H1 (cell line): ENCODE data around the gene ARHGAP8. TPM values are rescaled to one million over a fixed set of nuclear protein-coding genes. Genes with fewer than 3 reads are reported as not detected.

Experiments
- CTCF ChIA-PET: fragments of 300-600 bp; sonication (Branson Sonifier 250); formaldehyde crosslinking; loops from one replicate; lab custom pipeline; 2021; ENCODE audit not compliant: partially characterized antibody; lab: Charles Lee
- POLR2A ChIA-PET: fragments of 300-600 bp; sonication (Branson Sonifier 250); formaldehyde crosslinking; loops from one replicate; lab custom pipeline; 2021; ENCODE audit warnings: inconsistent platforms; ENCODE audit not compliant: partially characterized antibody; lab: Charles Lee
- DNase-seq, 2 experiments: peaks; one replicate each; pipeline versions ENCODE4 v3.0.0 to v3.0.0-alpha.2; 2010 to 2022; ENCODE audit warnings: low spot score in 2 of 2, low read depth in 1 of 2, mixed read lengths in 1 of 2
- FAIRE-seq: peaks from 2 replicates; lab custom pipeline; 2011; peaks lifted over from hg19 to GRCh38; lab: Jason Lieb, UNC
- H2AFZ ChIP-seq: 2 replicates; pipeline ENCODE4 v1.8.1; 2012; ENCODE audit warnings: low read length, inconsistent platforms
- H2AK5ac ChIP-seq: 2 replicates; pipeline ENCODE4 v1.6.1; 2013; ENCODE audit warnings: low read depth, low read length
- H2BK120ac ChIP-seq: replicated peaks from 2 replicates; pipeline ENCODE3; 2013; ENCODE audit warnings: low read depth, low read length, inconsistent platforms
- H2BK12ac ChIP-seq: 2 replicates; pipeline ENCODE4 v1.6.1; 2013; ENCODE audit warnings: low read depth, low read length
- H2BK15ac ChIP-seq: 2 replicates; pipeline ENCODE4 v1.6.1; 2013; ENCODE audit warnings: low read length
- H2BK20ac ChIP-seq: 2 replicates; pipeline ENCODE4 v1.6.1; 2013; ENCODE audit warnings: low read length
- H2BK5ac ChIP-seq: 2 replicates; pipeline ENCODE4 v1.6.1; 2013; ENCODE audit warnings: low read depth, low read length
- H3K14ac ChIP-seq: 2 replicates; pipeline ENCODE4 v1.6.1; 2013; ENCODE audit warnings: inconsistent platforms; ENCODE audit not compliant: insufficient read length
- H3K18ac ChIP-seq: 2 replicates; pipeline ENCODE4 v1.6.1; 2013; ENCODE audit warnings: low read length; ENCODE audit errors: extremely low read depth
- H3K23ac ChIP-seq: 2 replicates; pipeline ENCODE4 v1.6.1; 2013; ENCODE audit warnings: inconsistent platforms; ENCODE audit not compliant: insufficient read length
- H3K23me2 ChIP-seq: 2 replicates; pipeline ENCODE4 v1.6.1; 2013; ENCODE audit warnings: low read depth, low read length
- H3K27ac ChIP-seq: 2 replicates; pipeline ENCODE4 v1.6.1; 2011; ENCODE audit warnings: low read depth, low read length, inconsistent platforms
- H3K27me3 ChIP-seq, 4 experiments: replicated peaks in 1 of 4; 1 replicate in 1 of 4; 2 replicates in 3 of 4; pipeline versions ENCODE4 v1.6.1 to v1.8.1; 2011 to 2013; ENCODE audit warnings: low read length in 3 of 4, mild to moderate bottlenecking in 3 of 4, inconsistent platforms in 2 of 4, mixed read lengths in 2 of 4, moderate library complexity in 1 of 4; ENCODE audit not compliant: control insufficient read depth in 3 of 4, insufficient read depth in 3 of 4; ENCODE audit errors: extremely low read depth in 1 of 4
- H3K36me3 ChIP-seq, 4 experiments: 2 replicates each; pipeline versions ENCODE4 v1.6.1 to v1.8.1; 2011 to 2013; ENCODE audit warnings: mild to moderate bottlenecking in 4 of 4, low read length in 3 of 4, moderate library complexity in 2 of 4, control low read depth in 1 of 4, inconsistent platforms in 1 of 4; ENCODE audit not compliant: insufficient read depth in 4 of 4, control insufficient read depth in 2 of 4
- H3K4ac ChIP-seq: replicated peaks from 2 replicates; pipeline ENCODE3; 2013; ENCODE audit warnings: low read length, low read depth, mixed read lengths, inconsistent platforms; ENCODE audit not compliant: insufficient read length
- H3K4me1 ChIP-seq, 4 experiments: replicated peaks in 1 of 4; 1 replicate in 1 of 4; 2 replicates in 3 of 4; pipeline versions ENCODE4 v1.6.1 to v1.8.1; 2011 to 2013; ENCODE audit warnings: low read length in 3 of 4, inconsistent platforms in 2 of 4, mixed read lengths in 1 of 4; ENCODE audit not compliant: insufficient read depth in 4 of 4, control insufficient read depth in 3 of 4
- H3K4me2 ChIP-seq, 2 experiments: 2 replicates each; pipeline versions ENCODE4 v1.6.1 to v1.8.1; 2011 to 2013; ENCODE audit warnings: low read depth in 2 of 2, low read length in 2 of 2, control low read depth in 1 of 2, inconsistent platforms in 1 of 2, mild to moderate bottlenecking in 1 of 2; ENCODE audit not compliant: insufficient read depth in 1 of 2
- H3K4me3 ChIP-seq, 4 experiments: fragments of 200-600, 300-600 bp in 1 of 4; sonication (generic), shearing (Covaris generic), sonication (Bioruptor Twin) in 1 of 4; 2 replicates each; pipeline versions ENCODE4 v1.5.1 to v1.8.1; 2011 to 2016; ENCODE audit warnings: low read length in 4 of 4, low read depth in 3 of 4, control low read depth in 2 of 4, inconsistent platforms in 2 of 4, mild to moderate bottlenecking in 2 of 4, mixed read lengths in 1 of 4, moderate library complexity in 1 of 4; ENCODE audit not compliant: insufficient read depth in 2 of 4; ENCODE audit errors: extremely low read depth in 1 of 4
- H3K56ac ChIP-seq: replicated peaks from 2 replicates; pipeline ENCODE3; 2013; ENCODE audit warnings: low read depth, mild to moderate bottlenecking, mixed read lengths, low read length, inconsistent platforms; ENCODE audit not compliant: insufficient read length
- H3K79me1 ChIP-seq: 2 replicates; pipeline ENCODE4 v1.6.1; 2013; ENCODE audit warnings: low read depth, low read length, control low read depth
- H3K79me2 ChIP-seq, 2 experiments: 2 replicates each; pipeline versions ENCODE4 v1.6.1 to v1.8.1; 2012 to 2013; ENCODE audit warnings: low read length in 2 of 2, mild to moderate bottlenecking in 2 of 2, inconsistent platforms in 1 of 2; ENCODE audit not compliant: insufficient read depth in 2 of 2, control insufficient read depth in 1 of 2
- H3K9ac ChIP-seq, 4 experiments: replicated peaks in 1 of 4; 1 replicate in 1 of 4; 2 replicates in 3 of 4; pipeline versions ENCODE4 v1.6.1 to v1.8.1; 2011 to 2013; ENCODE audit warnings: low read depth in 3 of 4, low read length in 3 of 4, control low read depth in 2 of 4, mild to moderate bottlenecking in 2 of 4, moderate library complexity in 2 of 4, inconsistent platforms in 1 of 4; ENCODE audit errors: extremely low read depth in 1 of 4
- H3K9me3 ChIP-seq, 2 experiments: 2 replicates each; pipeline versions ENCODE4 v1.6.1 to v1.8.1; 2012 to 2013; ENCODE audit warnings: mild to moderate bottlenecking in 2 of 2, moderate library complexity in 2 of 2, control low read depth in 1 of 2, inconsistent platforms in 1 of 2, low read depth in 1 of 2, low read length in 1 of 2, mixed read lengths in 1 of 2; ENCODE audit not compliant: insufficient read depth in 2 of 2
- H4K20me1 ChIP-seq, 2 experiments: replicated peaks in 1 of 2; 2 replicates each; pipeline versions ENCODE3 to v1.8.1; 2011 to 2013; ENCODE audit warnings: inconsistent platforms in 2 of 2, low read length in 2 of 2, mild to moderate bottlenecking in 1 of 2; ENCODE audit not compliant: insufficient read depth in 2 of 2, control insufficient read depth in 1 of 2
- H4K5ac ChIP-seq: 2 replicates; pipeline ENCODE4 v1.6.1; 2013; ENCODE audit warnings: low read length, low read depth, mixed read lengths, inconsistent platforms; ENCODE audit not compliant: insufficient read length
- H4K8ac ChIP-seq: 2 replicates; pipeline ENCODE4 v1.8.0; 2013; ENCODE audit warnings: mild to moderate bottlenecking, moderate library complexity, low read length, inconsistent platforms; ENCODE audit not compliant: insufficient read depth; ENCODE audit errors: extremely low read depth
- H4K91ac ChIP-seq: replicated peaks from 2 replicates; pipeline ENCODE3; 2013; ENCODE audit warnings: low read length, mixed read lengths, inconsistent platforms; ENCODE audit not compliant: insufficient read length
- EZH2 ChIP-seq: fragments of 200-600 bp; sonication (generic); IDR thresholded peaks from 2 replicates; pipeline ENCODE4 v1.7.1; 2012; ENCODE audit warnings: low read depth, mild to moderate bottlenecking, moderate library complexity, low read length, inconsistent platforms; ENCODE audit not compliant: severe bottlenecking
- GABPA ChIP-seq: IDR thresholded peaks from 2 replicates; pipeline ENCODE4 v1.6.1; 2011; ENCODE audit warnings: mild to moderate bottlenecking, low read length, moderate library complexity, borderline replicate concordance; ENCODE audit not compliant: insufficient read depth
- JUN ChIP-seq: IDR thresholded peaks from 2 replicates; pipeline ENCODE4 v1.6.1; 2011; ENCODE audit warnings: low read depth, mild to moderate bottlenecking, improper control_type of control experiment, low read length
- JUND ChIP-seq: IDR thresholded peaks from 2 replicates; pipeline ENCODE4 v1.6.1; 2011; ENCODE audit warnings: mild to moderate bottlenecking, improper control_type of control experiment, low read length
- POLR2AphosphoS5 ChIP-seq: IDR thresholded peaks from 2 replicates; pipeline ENCODE4 v1.6.1; 2011; ENCODE audit warnings: low read depth, low read length
- RBBP5 ChIP-seq: IDR thresholded peaks from 2 replicates; pipeline ENCODE4 v1.7.1; 2012; ENCODE audit warnings: low read depth, mild to moderate bottlenecking, inconsistent platforms, low read length, moderate library complexity, borderline replicate concordance
- WGBS, 2 experiments: shearing (Covaris generic) in 1 of 2; methylation state at CpG; one replicate each; pipeline versions ENCODE4 v1.1.6 to v1.1.7; 2013 to 2015; ENCODE audit warnings: low lambda C conversion rate in 2 of 2, mixed read lengths in 2 of 2, inconsistent platforms in 1 of 2, low coverage in 1 of 2, missing lambda C conversion rate in 1 of 2; ENCODE audit not compliant: insufficient replicate concordance in 2 of 2, insufficient coverage in 1 of 2, insufficient read length in 1 of 2; ENCODE audit errors: extremely low coverage in 1 of 2, missing lambda C conversion rate in 1 of 2; 5-methylcytosine and 5-hydroxymethylcytosine counted together
- polyA plus RNA-seq, 7 experiments: library from polyadenylated mRNA; depleted of rRNA in 3 of 7; stranded (reverse) in 5 of 7; unstranded in 2 of 7; fragments of >200 nt in 5 of 7; fragments of 200-250 nt in 2 of 7; gene quantifications; 1 replicate in 5 of 7; 2 replicates in 1 of 7; 4 replicates in 1 of 7; pipeline versions ENCODE4 v1.2.1 to v1.2.3, GENCODE V29; 2011 to 2013; ENCODE audit warnings: missing spikeins in 2 of 7, mixed read lengths in 2 of 7
- total RNA-seq: library from RNA; stranded (reverse); fragmentation: NEBNext Ultra II Directional; extraction: Animal tissue kit (Norgen Biotek cat#: 25700); gene quantifications from 2 replicates; pipeline ENCODE4 v1.2.1, GENCODE V29; 2021
- TF ChIP-seq, protein P1 (sequence below): IDR thresholded peaks from 2 replicates; pipeline ENCODE4 v1.6.1; 2012; ENCODE audit warnings: inconsistent platforms

ARHGAP8 gene
- total and polyA plus RNA-seq, 2 of the 8 experiments (the other 6 are each of a cell fraction or from before 2014, with no cell fraction given), result 35.6 to 47.7 TPM

GRCh38 chr22:44888491-44889254 lies 136.3 kb downstream of the ARHGAP8 start:
- H3K4me2 ChIP-seq, result 0 out of 4 replicates have a peak overlapping the region, but pooled peaks of 1 of the 2 experiments have one; percentile 6
- DNase-seq, result peak in 1 of 2 experiments; percentile 13
- ChIA-PET POLR2A (interaction anchor here (0.6 kb wide), 2 partner anchors 10 to 270 kb away, joined by 3 to 4 read pairs; no protein-coding TSS in a partner anchor), CTCF (interaction anchor here (0.5 to 2.4 kb wide), 6 partner anchors 24 to 196 kb away, joined by 3 to 10 read pairs (median 4); no protein-coding TSS in a partner anchor)
- H2BK15ac ChIP-seq, result 0 out of 2 replicates have a peak overlapping the region, but pooled peaks have one; percentile 3
- peaks cover 10 to 29% (median 20%) of the 10 kb centered on the region in 4 experiments; a peak in 7 of 8 replicates for H3K36me3 ChIP-seq
- H3K56ac ChIP-seq, result no peak overlapping the region
- peaks cover 0 to 13% (median 9%) of the 10 kb centered on the region in 4 experiments; a peak in 5 of 7 replicates for H3K4me1 ChIP-seq
- no peak overlapping the region for H4K5ac ChIP-seq
- H3K9me3 ChIP-seq, result no peaks in the 10 kb centered on the region; a peak in 1 of 4 replicates
- H3K27ac ChIP-seq, result no peak overlapping the region
- H3K4ac ChIP-seq, result no peak overlapping the region
- no peak overlapping the region for H3K14ac ChIP-seq
- no peak for FAIRE-seq
- H2AK5ac ChIP-seq, result no peak overlapping the region
- H2AFZ ChIP-seq, result no peak overlapping the region
- H3K9ac ChIP-seq, result no peak overlapping the region
- 72% methylated on average over 14 of the region's 14 CpGs; no CpG with 5 or more reads in 1 of the 2 experiments for WGBS, 2 experiments
- H2BK20ac ChIP-seq, result no peak overlapping the region
- H3K79me1 ChIP-seq, result no peaks in the 10 kb centered on the region
- H4K8ac ChIP-seq, result no peak overlapping the region
- H3K4me3 ChIP-seq, result no peak overlapping the region
- H2BK120ac ChIP-seq, result no peak overlapping the region
- H4K20me1 ChIP-seq, result peaks cover 0 to 16% of the 10 kb centered on the region in 2 experiments
- H3K23me2 ChIP-seq, result peaks cover 8% of the 10 kb centered on the region; the same call in 1 of the 2 replicates
- no peak overlapping the region for H4K91ac ChIP-seq
- H3K18ac ChIP-seq, result 0 out of 2 replicates have a peak overlapping the region, but pooled peaks have one; percentile 7
- H3K79me2 ChIP-seq, result no peaks in the 10 kb centered on the region
- H2BK12ac ChIP-seq, result no peak overlapping the region
- no peaks in the 10 kb centered on the region; a peak in 1 of 7 replicates for H3K27me3 ChIP-seq
- TF ChIP-seq GABPA, result no peak
- TF ChIP-seq, protein P1, sequence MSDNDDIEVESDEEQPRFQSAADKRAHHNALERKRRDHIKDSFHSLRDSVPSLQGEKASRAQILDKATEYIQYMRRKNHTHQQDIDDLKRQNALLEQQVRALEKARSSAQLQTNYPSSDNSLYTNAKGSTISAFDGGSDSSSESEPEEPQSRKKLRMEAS, result no peak
- no peak for TF ChIP-seq POLR2AphosphoS5
- TF ChIP-seq JUND, result no peak
- TF ChIP-seq EZH2, result no peak
- no peak for TF ChIP-seq JUN
- TF ChIP-seq RBBP5, result no peak
- H2BK5ac ChIP-seq, result no peak overlapping the region
- no peak overlapping the region for H3K23ac ChIP-seq
